Activated CD8-positive, alpha-beta T cell treated with anti-CD3 and anti-CD28 coated beads for 36 hours (primary cell): ENCODE data around the gene PPP3CA. TPM values are rescaled to one million over a fixed set of nuclear protein-coding genes. Genes with fewer than 3 reads are reported as not detected.

ENCODE experiments used
- ATAC-seq: fragments of 200-7000 bp; cut with Tn5 transposase; one replicate; pipeline ENCODE4 v1.10.0; 2021; ENCODE audit warnings: mild to moderate bottlenecking, moderate library complexity
- CTCF ChIA-PET: fragments of 350-600 bp; sonication (Branson Sonifier 250); formaldehyde crosslinking; loops from one replicate; lab custom pipeline; 2021; ENCODE audit warnings: antibody characterized with exemption; lab: Charles Lee
- POLR2A ChIA-PET: fragments of 350-600 bp; sonication (Branson Sonifier 250); formaldehyde crosslinking; loops from one replicate; lab custom pipeline; 2021; ENCODE audit warnings: antibody characterized with exemption; lab: Charles Lee
- DNase-seq: peaks from one replicate; pipeline ENCODE4 v3.0.0-alpha.2; 2020
- H3K27ac Mint-ChIP-seq: one replicate; pipeline ENCODE4 v1.8.0; 2021; ENCODE audit warnings: mild to moderate bottlenecking, mixed read lengths
- H3K27me3 Mint-ChIP-seq: one replicate; pipeline ENCODE4 v1.8.0; 2021; ENCODE audit warnings: mixed read lengths
- H3K36me3 Mint-ChIP-seq: one replicate; pipeline ENCODE4 v1.8.0; 2021; ENCODE audit warnings: low read depth, mixed read lengths
- H3K4me1 Mint-ChIP-seq: one replicate; pipeline ENCODE4 v1.8.0; 2021; ENCODE audit warnings: low read depth, mixed read lengths
- H3K4me3 Mint-ChIP-seq: one replicate; pipeline ENCODE4 v1.8.0; 2021; ENCODE audit warnings: mild to moderate bottlenecking, moderate library complexity, mixed read lengths
- H3K9me3 Mint-ChIP-seq: one replicate; pipeline ENCODE4 v1.8.0; 2021; ENCODE audit warnings: mixed read lengths
- CTCF ChIP-seq: fragments of 200-600 bp; IDR thresholded peaks from one replicate; pipeline ENCODE4 v1.8.0; 2022; ENCODE audit warnings: antibody characterized with exemption, mild to moderate bottlenecking
- intact Hi-C: fragments of 100-400 bp; cut with micrococcal nuclease; formaldehyde crosslinking; loops from one replicate; pipeline ENCODE4 v1.10.0; 2022
- total RNA-seq, 2 experiments: library from RNA; stranded (reverse); gene quantifications; one replicate each; pipeline ENCODE4 v1.2.3, GENCODE V29; 2021

PPP3CA gene
- total RNA-seq, 2 experiments from 2014 or later, result 11.8 to 12.7 TPM

- TF ChIP-seq CTCF, result no peak
- peaks cover 40% of the 10 kb centered on the region for H3K4me1 Mint-ChIP-seq
- CTCF ChIA-PET, result interaction anchor here (1.2 kb wide), 1 partner anchor 17 kb away, joined by 4 read pairs; no protein-coding TSS in a partner anchor
- POLR2A ChIA-PET, result interaction anchor here (1.1 kb wide), 1 partner anchor 18 kb away, joined by 3 read pairs; no protein-coding TSS in a partner anchor
- no peaks in the 10 kb centered on the region for H3K9me3 Mint-ChIP-seq
- DNase-seq (peak; percentile 75), ATAC-seq (peak; percentile 1)
- no peaks in the 10 kb centered on the region for H3K36me3 Mint-ChIP-seq
- H3K4me3 Mint-ChIP-seq, result peak overlapping the region; percentile 95
- peaks cover 16% of the 10 kb centered on the region for H3K27me3 Mint-ChIP-seq
- intact Hi-C loops, result loop anchor here (5.0 to 10.0 kb wide), 4 partner anchors 63 to 179 kb away; no protein-coding TSS in a partner anchor
- H3K27ac Mint-ChIP-seq, result peak overlapping the region; percentile 75
Measured at GRCh38 chr4:101345596-101346350, 1.6 kb downstream of the PPP3CA start.

GRCh38 chr4:101345271-101345595 is 2.1 kb downstream of the PPP3CA start:
- H3K27ac Mint-ChIP-seq, result peak overlapping the region; percentile 75

GRCh38 chr4:101339332-101339731 is 8.0 kb downstream of the PPP3CA start:
- H3K27me3 Mint-ChIP-seq, result no peaks in the 10 kb centered on the region
- no peak overlapping the region for H3K27ac Mint-ChIP-seq
- DNase-seq (no peak), ATAC-seq (no peak)
- H3K36me3 Mint-ChIP-seq, result no peaks in the 10 kb centered on the region
- peaks cover 54% of the 10 kb centered on the region for H3K4me1 Mint-ChIP-seq
- H3K4me3 Mint-ChIP-seq, result no peak overlapping the region
- POLR2A ChIA-PET, result no interaction called here
- no peaks in the 10 kb centered on the region for H3K9me3 Mint-ChIP-seq
- CTCF ChIA-PET, result interaction anchor here (1.1 kb wide), 1 partner anchor 9 kb away, joined by 3 read pairs; no protein-coding TSS in a partner anchor
- intact Hi-C loops, result no loop called here
- no peak for TF ChIP-seq CTCF

More at GRCh38 chr4:101345271-101345595, 2.1 kb downstream of the PPP3CA start:
- intact Hi-C loops, result loop anchor here (5.0 to 10.0 kb wide), 4 partner anchors 63 to 180 kb away; no protein-coding TSS in a partner anchor
- H3K4me3 Mint-ChIP-seq, result peak overlapping the region; percentile 95
- ATAC-seq (no peak), DNase-seq (peak; percentile 27)
- H3K27me3 Mint-ChIP-seq, result peaks cover 13% of the 10 kb centered on the region
- H3K36me3 Mint-ChIP-seq, result no peaks in the 10 kb centered on the region
- ChIA-PET CTCF (interaction anchor here (0.7 to 1.1 kb wide), 2 partner anchors 9 to 10 kb away, joined by 3 to 4 read pairs; no protein-coding TSS in a partner anchor), POLR2A (interaction anchor here (1.1 kb wide), 1 partner anchor 17 kb away, joined by 3 read pairs; no protein-coding TSS in a partner anchor)
- TF ChIP-seq CTCF, result no peak
- no peaks in the 10 kb centered on the region for H3K9me3 Mint-ChIP-seq
- H3K4me1 Mint-ChIP-seq, result peaks cover 42% of the 10 kb centered on the region

- CTCF ChIA-PET, result no interaction called here
- H3K4me1 Mint-ChIP-seq, result peaks cover 47% of the 10 kb centered on the region
- no peaks in the 10 kb centered on the region for H3K36me3 Mint-ChIP-seq
- POLR2A ChIA-PET, result interaction anchor here (0.5 kb wide), 1 partner anchor 153 kb away, joined by 3 read pairs; no protein-coding TSS in a partner anchor
- H3K4me3 Mint-ChIP-seq, result no peak overlapping the region
- TF ChIP-seq CTCF, result no peak
- ATAC-seq (peak; percentile 17), DNase-seq (no peak)
- H3K9me3 Mint-ChIP-seq, result no peaks in the 10 kb centered on the region
- no peak overlapping the region for H3K27ac Mint-ChIP-seq
- intact Hi-C loops, result no loop called here
- no peaks in the 10 kb centered on the region for H3K27me3 Mint-ChIP-seq
Measured at GRCh38 chr4:101337688-101338087, 9.6 kb downstream of the PPP3CA start.
